MM.1S (cell line): ENCODE results near the gene PTPRD.

Experiments used
- DNase-seq: peaks from one replicate; pipeline ENCODE4 v3.0.0-alpha.2; 2015
- H2AFZ ChIP-seq: fragments of 300-600 bp; sonication (generic); 2 replicates; pipeline ENCODE4 v1.6.0; 2016; ENCODE audit warnings: antibody characterized with exemption, low read length
- H3F3A ChIP-seq: fragments of 300-600 bp; sonication (generic); 2 replicates; pipeline ENCODE4 v1.6.1; 2016; ENCODE audit warnings: mild to moderate bottlenecking, antibody characterized with exemption, low read length, moderate library complexity, mixed read lengths; ENCODE audit not compliant: insufficient read depth
- H3K27ac ChIP-seq: fragments of 300-600 bp; sonication (generic); 2 replicates; pipeline ENCODE4 v1.5.1; 2016; ENCODE audit warnings: mild to moderate bottlenecking, low read length
- H3K27me3 ChIP-seq: fragments of 300-600 bp; sonication (generic); replicated peaks from 2 replicates; pipeline ENCODE4 v1.6.0; 2016; ENCODE audit warnings: low read length; ENCODE audit not compliant: insufficient read depth
- H3K36me3 ChIP-seq: fragments of 300-600 bp; sonication (generic); replicated peaks from 2 replicates; pipeline ENCODE4 v1.6.1; 2016; ENCODE audit warnings: mild to moderate bottlenecking, low read length, mixed read lengths; ENCODE audit not compliant: insufficient read depth
- H3K4me1 ChIP-seq: fragments of 300-600 bp; sonication (generic); 2 replicates; pipeline ENCODE4 v1.6.1; 2016; ENCODE audit warnings: low read length, mixed read lengths
- H3K4me2 ChIP-seq: fragments of 300-600 bp; sonication (generic); 2 replicates; pipeline ENCODE4 v1.6.0; 2016; ENCODE audit warnings: low read depth, low read length
- H3K4me3 ChIP-seq: fragments of 300-600 bp; sonication (generic); 2 replicates; pipeline ENCODE4 v1.5.1; 2016; ENCODE audit warnings: low read length, mixed read lengths
- H3K79me2 ChIP-seq: fragments of 300-600 bp; sonication (generic); 2 replicates; pipeline ENCODE4 v1.6.1; 2016; ENCODE audit warnings: mixed run types, low read length, mixed read lengths
- H3K9ac ChIP-seq: fragments of 300-600 bp; sonication (generic); 2 replicates; pipeline ENCODE4 v1.6.1; 2016; ENCODE audit warnings: low read length, mixed read lengths
- H3K9me2 ChIP-seq: fragments of 300-600 bp; sonication (generic); replicated peaks from 2 replicates; pipeline ENCODE4 v1.6.1; 2016; ENCODE audit warnings: mild to moderate bottlenecking, low read length, mixed read lengths; ENCODE audit not compliant: insufficient read depth
- H3K9me3 ChIP-seq: fragments of 300-600 bp; sonication (generic); replicated peaks from 2 replicates; pipeline ENCODE4 v1.6.1; 2016; ENCODE audit warnings: mild to moderate bottlenecking, low read length, mixed read lengths; ENCODE audit not compliant: insufficient read depth
- H4K20me1 ChIP-seq: fragments of 300-600 bp; sonication (generic); 2 replicates; pipeline ENCODE4 v1.6.1; 2016; ENCODE audit warnings: mild to moderate bottlenecking, low read length, moderate library complexity, mixed read lengths; ENCODE audit not compliant: insufficient read depth
- CTCF ChIP-seq: fragments of 300-600 bp; sonication (generic); IDR thresholded peaks from 2 replicates; pipeline ENCODE4 v1.5.1; 2016; ENCODE audit warnings: antibody characterized with exemption, low read length, mixed read lengths
- EZH2 ChIP-seq: fragments of 300-600 bp; sonication (generic); optimal IDR thresholded peaks from 2 replicates; pipeline ENCODE3; 2017; ENCODE audit warnings: low read depth, mild to moderate bottlenecking, antibody characterized with exemption, low read length, mixed read lengths
- EZH2phosphoT487 ChIP-seq: fragments of 300-600 bp; sonication (generic); IDR thresholded peaks from 2 replicates; pipeline ENCODE4 v1.6.1; 2018; ENCODE audit warnings: antibody characterized with exemption, low read length

Gene PTPRD

GRCh38 chr9:9565700-9566099, 1047.1 kb downstream of the PTPRD start:
- no peak for TF ChIP-seq EZH2phosphoT487
- TF ChIP-seq CTCF: no peak
- no peak overlapping the region for H3K9ac ChIP-seq
- no peak overlapping the region for H3K4me3 ChIP-seq
- no peaks in the 10 kb centered on the region for H3K4me1 ChIP-seq
- H3F3A ChIP-seq: no peaks in the 10 kb centered on the region
- no peaks in the 10 kb centered on the region for H3K79me2 ChIP-seq
- no peak overlapping the region for H2AFZ ChIP-seq
- H3K27me3 ChIP-seq: no peaks in the 10 kb centered on the region
- no peak for DNase-seq
- H3K36me3 ChIP-seq: no peaks in the 10 kb centered on the region
- no peak overlapping the region for H3K27ac ChIP-seq
- H3K9me3 ChIP-seq: no peaks in the 10 kb centered on the region
- H3K9me2 ChIP-seq: no peaks in the 10 kb centered on the region
- no peaks in the 10 kb centered on the region for H4K20me1 ChIP-seq
- no peak overlapping the region for H3K4me2 ChIP-seq

- Histone ChIP-seq H3K4me2 (no peak overlapping the region), H3K36me3 (no peaks in the 10 kb centered on the region), H3K27ac (no peak overlapping the region), H3K9me2 (no peaks in the 10 kb centered on the region), H3K27me3 (no peaks in the 10 kb centered on the region), H3K4me3 (no peak overlapping the region), H4K20me1 (no peaks in the 10 kb centered on the region), H3K9ac (no peak overlapping the region), H3K9me3 (no peaks in the 10 kb centered on the region), H3K4me1 (no peaks in the 10 kb centered on the region), H3F3A (no peaks in the 10 kb centered on the region), H2AFZ (no peak overlapping the region), H3K79me2 (no peaks in the 10 kb centered on the region)
- TF ChIP-seq EZH2phosphoT487: no peak
- TF ChIP-seq EZH2: no peak
- TF ChIP-seq CTCF: no peak
- no peak for DNase-seq
These were observed 1049.0 kb downstream of the PTPRD start for GRCh38 chr9:9563817-9564216.

- Histone ChIP-seq H3K36me3 (no peaks in the 10 kb centered on the region), H3K4me1 (no peaks in the 10 kb centered on the region), H3K9ac (no peak overlapping the region), H3K79me2 (no peaks in the 10 kb centered on the region), H3K4me2 (no peak overlapping the region), H3F3A (no peaks in the 10 kb centered on the region), H3K4me3 (no peak overlapping the region), H2AFZ (no peak overlapping the region), H3K9me2 (no peaks in the 10 kb centered on the region), H3K27me3 (no peaks in the 10 kb centered on the region), H4K20me1 (no peaks in the 10 kb centered on the region), H3K27ac (no peak overlapping the region), H3K9me3 (no peaks in the 10 kb centered on the region)
- no peak for TF ChIP-seq EZH2phosphoT487
- TF ChIP-seq EZH2: no peak
- TF ChIP-seq CTCF: no peak
- no peak for DNase-seq
These were observed 1052.3 kb downstream of the PTPRD start for GRCh38 chr9:9560382-9561035.
